HepG2 (cell line): Measurements from ENCODE around the gene BCL2L11. TPM values are rescaled to one million over a fixed set of nuclear protein-coding genes. Genes with fewer than 3 reads are reported as not detected.

Source experiments
- BCL6 ChIP-seq: IDR thresholded peaks from 2 replicates; pipeline ENCODE4 v1.6.1; 2016; ENCODE audit warnings: missing genetic modification reagents, missing compliant biosample characterization
- BORCS8-MEF2B ChIP-seq: sonication (generic); formaldehyde crosslinking; IDR thresholded peaks from 2 replicates; pipeline ENCODE4 v1.8.0; 2022; ENCODE audit warnings: mild to moderate bottlenecking, missing genetic modification reagents
- CCDC6 ChIP-seq: sonication (generic); formaldehyde crosslinking; IDR thresholded peaks from 2 replicates; pipeline ENCODE4 v1.8.1; 2022; ENCODE audit warnings: mild to moderate bottlenecking, missing genetic modification reagents, moderate library complexity
- CREB1 ChIP-seq, 2 experiments: fragments of 450-650 bp in 1 of 2; IDR thresholded peaks; 2 replicates each; pipeline ENCODE4 v1.6.1; 2016 to 2017; ENCODE audit warnings: control low read depth in 1 of 2, mild to moderate bottlenecking in 1 of 2, missing compliant biosample characterization in 1 of 2, missing genetic modification characterization in 1 of 2
- EP300 ChIP-seq, 3 experiments: sonication (generic) in 1 of 3; formaldehyde crosslinking in 1 of 3; IDR thresholded peaks; 2 replicates each; pipeline versions ENCODE4 v1.5.1 to v1.6.1; 2011 to 2020; ENCODE audit warnings: low read depth in 2 of 3, low read length in 2 of 3, borderline replicate concordance in 1 of 3, improper control_type of control experiment in 1 of 3, mild to moderate bottlenecking in 1 of 3, missing genetic modification reagents in 1 of 3, moderate library complexity in 1 of 3
- GATA4 ChIP-seq: sonication (generic); IDR thresholded peaks from 2 replicates; pipeline ENCODE4 v1.6.1; 2016; ENCODE audit warnings: antibody characterized with exemption, low read depth, borderline replicate concordance
- ISX ChIP-seq: sonication (generic); formaldehyde crosslinking; conservative IDR thresholded peaks from 2 replicates; pipeline ENCODE4 v1.5.0; 2020; ENCODE audit warnings: missing genetic modification reagents
- MIXL1 ChIP-seq: IDR thresholded peaks from 2 replicates; pipeline ENCODE4 v1.6.1; 2016
- MZF1 ChIP-seq: sonication (generic); formaldehyde crosslinking; IDR thresholded peaks from 2 replicates; pipeline ENCODE4 v1.8.1; 2023; ENCODE audit warnings: mild to moderate bottlenecking, missing genetic modification reagents, borderline replicate concordance
- STAT5B ChIP-seq: sonication (generic); formaldehyde crosslinking; IDR thresholded peaks from 2 replicates; pipeline ENCODE4 v1.4.0; 2020; ENCODE audit warnings: missing genetic modification reagents
- STAT6 ChIP-seq: sonication (generic); formaldehyde crosslinking; IDR thresholded peaks from 2 replicates; pipeline ENCODE4 v1.4.0; 2020; ENCODE audit warnings: missing genetic modification reagents, mild to moderate bottlenecking, borderline replicate concordance
- YEATS4 ChIP-seq: sonication (generic); formaldehyde crosslinking; IDR thresholded peaks from 2 replicates; pipeline ENCODE4 v1.4.0; 2020; ENCODE audit warnings: missing genetic modification reagents, borderline replicate concordance
- ZC3H13 ChIP-seq: sonication (generic); formaldehyde crosslinking; IDR thresholded peaks from 2 replicates; pipeline ENCODE4 v1.8.1; 2023; ENCODE audit warnings: mild to moderate bottlenecking, missing genetic modification reagents, moderate library complexity
- ZNF224 ChIP-seq: sonication (generic); formaldehyde crosslinking; IDR thresholded peaks from 2 replicates; pipeline ENCODE4 v1.5.0; 2020; ENCODE audit warnings: mild to moderate bottlenecking, missing genetic modification reagents
- ZNF337 ChIP-seq: sonication (generic); formaldehyde crosslinking; IDR thresholded peaks from 2 replicates; pipeline ENCODE4 v1.5.1; 2020; ENCODE audit warnings: missing genetic modification reagents, low read depth, mild to moderate bottlenecking, borderline replicate concordance
- ZSCAN29 ChIP-seq: sonication (generic); formaldehyde crosslinking; conservative IDR thresholded peaks from 2 replicates; pipeline ENCODE4 v1.4.0; 2020; ENCODE audit warnings: mild to moderate bottlenecking, missing genetic modification reagents
- polyA plus RNA-seq, 8 experiments: library from polyadenylated mRNA; depleted of rRNA in 3 of 8; stranded (reverse) in 7 of 8; unstranded in 1 of 8; fragments of >200 nt; fragmentation: Illumina TruSeq in 4 of 8; extraction: Trizol in 4 of 8; gene quantifications; 2 replicates each; pipeline versions ENCODE4 v1.2.1 to v1.2.3, GENCODE V29; 2011 to 2016; ENCODE audit warnings: low read depth in 4 of 8, missing spikeins in 1 of 8, mixed read lengths in 1 of 8; ENCODE audit not compliant: insufficient read depth in 1 of 8
- total RNA-seq, 5 experiments: library from RNA; depleted of rRNA; stranded (reverse); fragments of >200 nt; fragmentation: Illumina TruSeq; extraction: Trizol; gene quantifications; 2 replicates each; pipeline ENCODE4 v1.2.3, GENCODE V29; 2016; ENCODE audit warnings: low read depth in 1 of 5
- TF ChIP-seq, protein P1 (sequence below): sonication (generic); formaldehyde crosslinking; IDR thresholded peaks from 2 replicates; pipeline ENCODE4 v1.5.0; 2020; ENCODE audit warnings: mild to moderate bottlenecking, missing genetic modification reagents
- TF ChIP-seq, protein P2 (sequence below): sonication (generic); formaldehyde crosslinking; IDR thresholded peaks from 2 replicates; pipeline ENCODE4 v1.5.0; 2020; ENCODE audit warnings: missing genetic modification reagents
- TF ChIP-seq, protein P3 (sequence below): sonication (generic); formaldehyde crosslinking; IDR thresholded peaks from 2 replicates; pipeline ENCODE4 v1.4.0; 2020; ENCODE audit warnings: mild to moderate bottlenecking, missing genetic modification reagents

Gene BCL2L11
- total and polyA plus RNA-seq, 2 of the 13 experiments (the other 11 are each of a cell fraction or from before 2014, with no cell fraction given) = 6.1 to 9.7 TPM

DNA sequence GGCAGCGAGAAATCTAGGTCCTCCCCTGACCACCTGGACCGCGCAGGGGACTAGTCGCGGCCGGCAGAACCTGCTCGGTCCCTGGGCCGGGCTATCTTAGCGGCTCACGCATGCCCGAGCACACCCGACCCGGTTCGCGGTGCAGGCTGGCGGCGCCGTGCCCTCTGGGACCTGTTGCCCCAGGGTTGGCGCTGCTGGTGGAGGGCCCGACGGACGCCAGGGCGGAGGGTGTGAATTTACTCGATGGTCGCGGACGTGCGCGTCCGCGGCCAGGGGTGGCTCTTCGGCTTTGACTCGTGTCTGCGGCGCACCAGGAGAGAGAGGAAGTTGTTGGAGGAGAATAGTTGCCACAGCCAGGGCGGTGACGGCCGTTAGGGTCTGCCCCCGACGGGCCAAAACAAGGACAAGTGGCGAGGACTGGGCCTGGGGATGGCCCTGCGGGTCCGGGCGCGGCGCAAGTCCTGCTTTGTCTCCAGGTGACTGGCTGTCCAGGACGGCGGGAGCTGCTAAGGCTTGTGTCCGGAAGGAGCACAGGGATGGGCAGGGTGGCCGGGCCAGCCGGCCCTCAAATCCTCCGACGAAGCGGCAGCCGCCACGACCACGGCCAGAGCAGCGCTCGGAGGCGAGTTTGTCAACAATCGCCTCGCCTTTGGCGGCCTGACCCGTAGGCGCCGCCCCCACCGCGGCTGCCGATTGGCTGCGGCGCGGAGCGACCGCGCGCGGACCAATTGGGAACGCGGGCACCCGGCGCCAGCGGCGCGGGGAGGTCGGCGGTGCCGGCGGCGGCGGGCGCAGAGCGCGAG is 1.3 kb downstream of the BCL2L11 start (continued):
- TF ChIP-seq, protein P1, sequence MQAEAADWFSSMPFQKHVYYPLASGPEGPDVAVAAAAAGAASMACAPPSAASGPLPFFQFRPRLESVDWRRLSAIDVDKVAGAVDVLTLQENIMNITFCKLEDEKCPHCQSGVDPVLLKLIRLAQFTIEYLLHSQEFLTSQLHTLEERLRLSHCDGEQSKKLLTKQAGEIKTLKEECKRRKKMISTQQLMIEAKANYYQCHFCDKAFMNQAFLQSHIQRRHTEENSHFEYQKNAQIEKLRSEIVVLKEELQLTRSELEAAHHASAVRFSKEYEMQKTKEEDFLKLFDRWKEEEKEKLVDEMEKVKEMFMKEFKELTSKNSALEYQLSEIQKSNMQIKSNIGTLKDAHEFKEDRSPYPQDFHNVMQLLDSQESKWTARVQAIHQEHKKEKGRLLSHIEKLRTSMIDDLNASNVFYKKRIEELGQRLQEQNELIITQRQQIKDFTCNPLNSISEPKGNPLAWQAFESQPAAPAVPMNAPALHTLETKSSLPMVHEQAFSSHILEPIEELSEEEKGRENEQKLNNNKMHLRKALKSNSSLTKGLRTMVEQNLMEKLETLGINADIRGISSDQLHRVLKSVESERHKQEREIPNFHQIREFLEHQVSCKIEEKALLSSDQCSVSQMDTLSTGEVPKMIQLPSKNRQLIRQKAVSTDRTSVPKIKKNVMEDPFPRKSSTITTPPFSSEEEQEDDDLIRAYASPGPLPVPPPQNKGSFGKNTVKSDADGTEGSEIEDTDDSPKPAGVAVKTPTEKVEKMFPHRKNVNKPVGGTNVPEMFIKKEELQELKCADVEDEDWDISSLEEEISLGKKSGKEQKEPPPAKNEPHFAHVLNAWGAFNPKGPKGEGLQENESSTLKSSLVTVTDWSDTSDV (CRISPR knock-in tag) = peak; percentile 46; the same call in 1 of the 2 replicates
- TF ChIP-seq ISX (CRISPR knock-in tag) (peak; percentile 36; the same call in 1 of the 2 replicates), ZSCAN29 (CRISPR knock-in tag) (no peak), STAT5B (CRISPR knock-in tag) (0 out of 2 replicates have a peak, but pooled peaks have one; percentile 70), MZF1 (CRISPR knock-in tag) (peak; percentile 19; the same call in 1 of the 2 replicates), CCDC6 (CRISPR knock-in tag) (0 out of 2 replicates have a peak, but pooled peaks have one; percentile 16), STAT6 (CRISPR knock-in tag) (0 out of 2 replicates have a peak, but pooled peaks have one; percentile 45), YEATS4 (peak; percentile 18; the same call in 1 of the 2 replicates), BCL6 (CRISPR knock-in tag) (no peak; the same call in 1 of the 2 replicates), ZNF224 (CRISPR knock-in tag) (peak; percentile 41), MIXL1 (no peak), CREB1 (IDR thresholded peaks at IDR 0.05) (peak; percentile 38; the same call in 1 of the 2 replicates), CREB1 (CRISPR knock-in tag; IDR thresholded peaks at IDR 0.05) (no peak), ZC3H13 (peak; percentile 69; the same call in 1 of the 2 replicates), EP300 (IDR thresholded peaks at IDR 0.05; ENCODE audit: low read depth in 2 of 2, low read length in 2 of 2) (no peak; a peak in 1 of 4 replicates), EP300 (CRISPR knock-in tag; IDR thresholded peaks at IDR 0.05; ENCODE audit: borderline replicate concordance) (no peak), BORCS8-MEF2B (CRISPR knock-in tag) (peak; percentile 18; the same call in 1 of the 2 replicates), ZNF337 (CRISPR knock-in tag) (peak; percentile 45; the same call in 1 of the 2 replicates), GATA4 (0 out of 2 replicates have a peak, but pooled peaks have one; percentile 53)
- TF ChIP-seq, protein P2, sequence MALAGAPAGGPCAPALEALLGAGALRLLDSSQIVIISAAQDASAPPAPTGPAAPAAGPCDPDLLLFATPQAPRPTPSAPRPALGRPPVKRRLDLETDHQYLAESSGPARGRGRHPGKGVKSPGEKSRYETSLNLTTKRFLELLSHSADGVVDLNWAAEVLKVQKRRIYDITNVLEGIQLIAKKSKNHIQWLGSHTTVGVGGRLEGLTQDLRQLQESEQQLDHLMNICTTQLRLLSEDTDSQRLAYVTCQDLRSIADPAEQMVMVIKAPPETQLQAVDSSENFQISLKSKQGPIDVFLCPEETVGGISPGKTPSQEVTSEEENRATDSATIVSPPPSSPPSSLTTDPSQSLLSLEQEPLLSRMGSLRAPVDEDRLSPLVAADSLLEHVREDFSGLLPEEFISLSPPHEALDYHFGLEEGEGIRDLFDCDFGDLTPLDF (CRISPR knock-in tag) = 0 out of 2 replicates have a peak, but pooled peaks have one; percentile 39
- TF ChIP-seq, protein P3, sequence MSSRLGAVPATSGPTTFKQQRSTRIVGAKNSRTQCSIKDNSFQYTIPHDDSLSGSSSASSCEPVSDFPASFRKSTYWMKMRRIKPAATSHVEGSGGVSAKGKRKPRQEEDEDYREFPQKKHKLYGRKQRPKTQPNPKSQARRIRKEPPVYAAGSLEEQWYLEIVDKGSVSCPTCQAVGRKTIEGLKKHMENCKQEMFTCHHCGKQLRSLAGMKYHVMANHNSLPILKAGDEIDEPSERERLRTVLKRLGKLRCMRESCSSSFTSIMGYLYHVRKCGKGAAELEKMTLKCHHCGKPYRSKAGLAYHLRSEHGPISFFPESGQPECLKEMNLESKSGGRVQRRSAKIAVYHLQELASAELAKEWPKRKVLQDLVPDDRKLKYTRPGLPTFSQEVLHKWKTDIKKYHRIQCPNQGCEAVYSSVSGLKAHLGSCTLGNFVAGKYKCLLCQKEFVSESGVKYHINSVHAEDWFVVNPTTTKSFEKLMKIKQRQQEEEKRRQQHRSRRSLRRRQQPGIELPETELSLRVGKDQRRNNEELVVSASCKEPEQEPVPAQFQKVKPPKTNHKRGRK (CRISPR knock-in tag) = no peak
